GM19467 (cell line): ENCODE data around the gene DRAP1.
"Not testable (repeated sequence)": the region's sequence is repeated elsewhere in the genome, so short reads cannot be mapped to it uniquely, and the experiment has no call there.

Experiments used
- ATAC-seq: cut with Tn5 transposase; IDR thresholded peaks from one replicate; pipeline ENCODE4 v1.9.1; 2021; ENCODE audit warnings: mild to moderate bottlenecking, moderate library complexity; ENCODE audit not compliant: unreplicated experiment

The DRAP1 gene

GRCh38 chr11:65885808-65886536 lies 33.3 kb upstream of the DRAP1 start:
- ATAC-seq, result no peak

- no peak for ATAC-seq
Observed at GRCh38 chr11:65886826-65887722, 32.2 kb upstream of the DRAP1 start.

GRCh38 chr11:65887723-65888162 lies 31.5 kb upstream of the DRAP1 start:
- no peak for ATAC-seq

- peak; percentile 40 for ATAC-seq
Observed at GRCh38 chr11:65888163-65888814, 30.9 kb upstream of the DRAP1 start, which contains the start of gene FIBP. Gene FIBP, minus strand, starts transcription at chr11:65888471. Its CDS starts 53 bp downstream, at chr11:65888418.

GRCh38 chr11:65890324-65891218 lies 28.7 kb upstream of the DRAP1 start, which contains the start of gene CCDC85B:
Gene CCDC85B, plus strand, starts transcription at chr11:65890673. Its CDS starts 111 bp downstream, at chr11:65890784.
- peak; percentile 55 for ATAC-seq

GRCh38 chr11:65891219-65892136 lies 27.7 kb upstream of the DRAP1 start:
- ATAC-seq, result no peak

- ATAC-seq, result not testable (repeated sequence)
Observed at GRCh38 chr11:65892137-65892540, 27.1 kb upstream of the DRAP1 start.

- ATAC-seq, result no peak
Observed at GRCh38 chr11:65892661-65893317, 26.4 kb upstream of the DRAP1 start.

GRCh38 chr11:65894034-65894591 lies 25.1 kb upstream of the DRAP1 start:
- ATAC-seq, result no peak

GRCh38 chr11:65895482-65895981 lies 23.7 kb upstream of the DRAP1 start:
- no peak for ATAC-seq

GRCh38 chr11:65896034-65896999 lies 22.9 kb upstream of the DRAP1 start:
- ATAC-seq, result no peak

- no peak for ATAC-seq
Observed at GRCh38 chr11:65897020-65897471, 22.2 kb upstream of the DRAP1 start.

GRCh38 chr11:65898656-65899355 lies 20.4 kb upstream of the DRAP1 start:
- ATAC-seq, result no peak

GRCh38 chr11:65899356-65900124 lies 19.7 kb upstream of the DRAP1 start:
- ATAC-seq, result no peak

- ATAC-seq, result peak; percentile 70
Observed at GRCh38 chr11:65900125-65900898, 18.9 kb upstream of the DRAP1 start, which contains the start of gene FOSL1. Gene FOSL1, minus strand, starts transcription at chr11:65900388. Its CDS starts 49 bp downstream, at chr11:65900339.
